Measurements from ENCODE around the gene NKAPL.

Gene NKAPL

DNA sequence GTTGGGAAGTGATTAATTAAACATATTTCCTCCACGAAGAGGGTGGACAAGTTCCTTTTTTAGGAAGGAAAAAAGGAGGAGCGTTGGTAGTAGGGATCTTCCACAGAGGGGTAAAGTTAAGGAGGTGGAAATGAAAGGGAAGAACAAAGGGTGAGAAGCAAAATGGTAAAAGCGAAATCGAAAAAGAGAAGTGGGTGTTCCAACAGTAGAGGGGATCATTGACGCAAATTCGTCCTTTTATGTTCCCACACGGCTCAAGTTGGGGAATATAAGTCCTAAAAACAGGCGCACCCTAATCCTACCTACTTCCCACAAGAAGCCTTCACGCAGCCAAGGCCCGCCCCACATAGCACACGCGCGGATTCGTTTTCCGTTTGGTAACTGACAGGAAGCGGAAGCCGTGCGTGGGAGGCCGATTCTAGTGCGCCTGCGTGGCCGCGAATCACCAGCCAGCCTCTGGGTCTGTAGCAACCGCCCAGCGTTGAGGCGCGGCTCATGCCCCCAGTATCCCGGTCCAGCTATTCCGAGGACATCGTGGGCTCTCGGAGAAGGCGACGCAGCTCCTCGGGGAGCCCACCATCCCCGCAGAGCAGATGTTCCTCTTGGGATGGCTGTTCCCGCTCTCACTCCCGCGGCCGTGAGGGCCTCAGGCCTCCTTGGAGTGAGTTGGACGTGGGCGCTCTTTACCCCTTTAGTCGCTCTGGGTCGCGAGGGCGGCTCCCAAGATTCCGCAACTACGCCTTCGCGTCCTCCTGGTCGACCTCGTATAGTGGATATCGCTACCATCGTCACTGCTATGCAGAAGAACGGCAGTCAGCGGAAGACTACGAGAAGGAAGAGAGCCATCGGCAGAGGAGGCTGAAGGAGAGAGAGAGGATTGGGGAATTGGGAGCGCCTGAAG, at the start of gene NKAPL:
TSS of gene NKAPL (plus strand) at position 421 of the 901 bp plus-strand sequence. CDS start at position 496, 75 bp downstream.
- peak; percentile 43 to 47 for DNase-seq (ENCODE audit: low read depth in 2 of 2)

DNA sequence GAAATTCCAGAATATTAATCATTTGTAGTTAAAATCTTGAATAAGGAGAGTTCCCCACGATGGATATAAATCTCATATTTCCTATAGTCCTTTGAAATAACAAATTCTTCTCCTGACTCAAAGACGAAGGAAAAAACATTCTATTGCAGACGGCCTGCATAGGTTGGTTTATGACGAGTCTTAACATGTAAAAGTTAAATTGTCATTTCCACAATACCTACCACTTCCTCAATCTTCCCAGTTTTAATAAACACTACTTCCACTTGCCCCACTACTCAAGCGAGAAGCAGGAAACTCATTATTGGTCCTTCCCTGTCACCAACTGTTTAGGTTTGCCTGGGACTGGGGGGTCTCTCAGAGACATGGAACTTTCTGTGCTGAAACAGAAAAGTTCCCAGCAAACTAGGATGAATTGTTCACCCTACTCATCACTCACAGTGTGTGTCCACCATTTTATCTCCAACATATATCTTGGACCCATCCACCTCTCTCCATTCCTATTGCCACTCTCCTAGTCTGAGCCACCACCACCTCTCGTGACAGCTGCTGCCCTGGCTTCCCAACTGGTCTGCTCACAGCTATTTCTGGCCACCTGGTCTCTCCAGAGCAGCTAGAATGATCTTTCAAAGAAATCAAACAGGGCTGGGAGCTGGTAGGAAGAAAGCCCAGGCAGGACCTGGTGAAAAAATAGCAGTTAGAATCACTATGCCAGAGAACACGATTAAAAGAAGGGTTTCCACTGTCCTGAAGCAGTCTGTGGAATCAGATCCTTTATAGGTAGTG, 49.2 kb upstream of the NKAPL start:
- no peak for DNase-seq (ENCODE audit: low read depth in 2 of 2)

DNA sequence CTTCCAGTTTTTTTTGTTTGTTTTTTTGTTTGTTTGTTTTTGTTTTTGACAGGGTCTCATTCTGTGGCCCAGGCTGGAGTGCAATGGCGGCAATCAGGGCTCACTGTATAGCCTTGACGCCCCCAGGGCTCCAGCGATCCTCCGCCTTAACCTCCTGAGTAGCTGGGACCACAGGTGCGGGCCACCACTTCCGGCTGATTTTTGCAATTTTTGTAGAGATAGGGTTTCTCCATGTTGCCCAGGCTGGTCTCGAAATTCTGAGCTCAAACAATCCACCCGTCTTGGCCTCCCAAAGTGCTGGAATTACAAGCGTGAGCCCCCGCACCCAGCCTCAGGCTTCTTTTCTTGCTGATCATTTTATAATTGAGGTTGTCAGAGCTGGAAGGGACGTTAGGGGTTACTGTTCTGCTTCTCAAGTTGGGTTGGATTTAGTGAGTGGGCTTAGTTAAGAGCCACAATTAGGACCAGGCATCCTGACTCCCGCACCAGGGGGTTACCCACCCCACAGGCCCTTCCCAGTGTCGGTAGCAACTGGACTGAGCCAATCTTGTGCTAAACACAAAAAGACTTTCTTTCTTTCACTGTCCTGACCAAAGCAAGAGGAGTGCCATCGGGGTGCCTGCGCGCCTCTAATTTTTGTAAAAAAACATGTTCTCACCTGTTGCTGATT, 47.1 kb upstream of the NKAPL start:
- DNase-seq (ENCODE audit: low read depth in 2 of 2), result no peak

DNA sequence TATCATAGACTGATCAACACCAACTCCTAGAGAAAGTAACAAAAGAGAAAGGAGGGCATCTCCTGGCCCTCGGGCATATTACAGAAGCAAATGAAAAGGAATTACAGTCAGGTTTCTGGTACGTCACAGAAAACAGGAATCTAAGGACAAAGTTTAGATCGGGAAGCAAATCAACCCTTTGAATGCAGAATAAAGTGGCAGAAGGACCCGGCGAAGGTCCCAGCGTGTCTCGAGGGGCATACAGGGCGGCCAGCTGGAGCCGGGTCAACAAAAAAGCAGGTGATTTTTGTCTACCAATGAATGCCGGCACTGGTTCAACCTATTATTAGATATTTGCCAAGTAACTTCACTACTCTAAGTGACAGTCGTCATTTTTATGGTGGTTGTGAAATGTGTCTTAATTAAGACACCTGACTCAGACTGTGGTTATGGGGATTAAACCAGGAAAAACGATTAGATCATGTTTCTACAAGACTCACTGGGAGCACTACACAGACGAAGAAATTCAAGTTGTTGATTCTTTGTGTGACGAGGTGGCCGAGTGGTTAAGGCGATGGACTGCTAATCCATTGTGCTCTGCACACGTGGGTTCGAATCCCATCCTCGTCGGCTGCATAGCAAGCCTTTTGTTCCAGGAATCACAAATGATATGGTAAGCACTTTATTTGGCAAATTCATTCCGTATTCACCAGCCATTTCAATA, 46.4 kb upstream of the NKAPL start:
- no peak for DNase-seq (ENCODE audit: low read depth in 2 of 2)

DNA sequence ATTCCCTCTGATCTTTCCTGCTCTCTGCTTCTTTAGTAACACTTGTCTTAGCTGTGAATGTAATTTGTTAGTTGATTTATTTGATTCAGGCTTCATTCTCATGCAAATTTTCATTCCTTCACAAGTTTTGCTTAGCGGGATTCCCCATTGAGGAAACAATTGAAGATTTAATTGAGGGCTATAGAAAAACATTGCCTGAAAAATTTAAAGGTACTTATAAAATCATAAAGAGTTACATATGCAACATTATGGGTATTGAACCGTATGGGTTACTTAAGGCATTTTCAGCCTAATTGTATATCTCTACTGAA, 45.9 kb upstream of the NKAPL start:
- no peak for DNase-seq (ENCODE audit: low read depth in 2 of 2)

DNA sequence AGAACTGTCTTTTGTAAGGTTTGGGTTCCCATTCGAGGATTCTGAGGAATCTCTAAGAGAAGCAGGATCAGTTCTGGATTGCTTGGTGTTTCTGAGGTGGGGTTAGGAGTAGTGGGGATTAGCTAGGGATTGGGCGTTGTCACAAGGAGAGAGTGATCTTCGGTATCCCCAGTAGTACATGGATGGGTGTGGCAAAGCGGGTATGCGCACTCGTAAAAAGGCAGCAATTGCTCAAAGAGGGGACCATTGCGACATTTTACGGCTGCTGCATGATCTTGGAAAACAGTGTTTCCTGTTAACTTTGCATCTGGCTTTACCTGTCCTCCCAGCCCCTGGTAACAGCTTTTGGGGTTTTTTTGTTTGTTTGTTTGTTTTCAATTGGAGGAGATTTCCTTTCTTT, 43.7 kb upstream of the NKAPL start:
- no peak for DNase-seq (ENCODE audit: low read depth in 2 of 2)

DNA sequence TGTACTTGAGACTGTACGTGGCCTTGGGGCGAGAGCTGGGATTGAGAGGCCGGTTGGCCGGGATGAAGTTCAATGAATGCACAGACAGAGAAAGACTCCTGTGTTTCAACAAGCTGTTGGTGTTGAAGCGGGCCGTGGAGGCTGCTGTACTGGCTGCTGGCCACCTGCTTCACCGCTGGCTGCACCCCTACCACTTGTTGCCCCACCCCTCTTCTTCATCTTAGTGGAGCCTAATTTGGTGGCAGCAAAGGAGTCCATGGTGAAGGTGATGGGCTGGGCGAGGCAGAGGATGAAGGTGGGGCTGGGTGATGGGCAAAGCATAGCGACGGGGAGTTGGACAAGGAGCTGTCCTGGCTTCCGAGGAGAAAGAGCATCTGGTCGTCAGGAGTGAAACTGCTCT, 41.2 kb upstream of the NKAPL start:
- DNase-seq (ENCODE audit: low read depth in 2 of 2), result no peak

DNA sequence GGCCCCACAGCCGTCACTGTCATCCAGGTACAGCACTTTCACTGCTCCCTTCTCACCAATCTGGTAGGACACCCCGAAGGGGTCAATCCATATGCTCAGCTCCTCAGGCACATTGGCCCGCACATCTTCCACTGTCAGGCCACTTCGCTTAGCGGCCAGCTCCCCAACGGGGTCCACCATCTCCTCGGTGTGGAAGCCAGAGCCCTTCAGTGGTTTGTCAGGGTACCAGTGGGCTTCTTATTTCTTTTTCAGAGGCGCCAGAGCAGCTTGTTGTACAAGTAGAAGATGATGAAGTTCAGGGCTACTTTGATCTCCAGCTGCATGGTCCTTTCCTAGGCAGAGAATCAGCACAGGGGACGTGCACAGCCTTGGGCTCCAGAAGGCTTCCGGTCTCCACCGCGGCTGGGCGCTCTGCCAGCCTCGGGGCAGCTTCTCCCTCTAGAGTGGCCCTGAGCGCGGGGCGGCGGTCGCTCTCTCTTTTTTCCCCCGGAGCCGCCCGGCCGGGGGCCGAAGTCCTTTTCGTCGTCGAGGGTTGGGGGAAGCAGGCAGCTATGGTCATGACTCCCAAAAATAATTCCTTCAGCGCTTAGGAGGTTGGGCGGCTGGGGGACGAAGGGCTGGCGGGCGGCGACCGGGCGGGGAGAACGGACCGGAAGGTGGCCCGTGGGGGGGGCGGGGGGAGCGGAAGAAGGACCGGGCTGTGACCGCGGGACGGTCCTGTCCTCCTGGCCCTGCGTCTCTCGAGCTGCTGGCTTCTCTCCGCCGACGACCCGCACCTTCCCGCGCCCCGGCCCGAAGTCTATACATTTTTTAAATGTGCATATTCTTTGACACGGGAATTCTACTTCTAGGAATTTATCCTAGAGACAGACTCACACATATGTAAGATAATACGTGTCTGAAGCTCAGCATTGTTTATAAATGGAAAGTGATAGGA, 40.5 kb upstream of the NKAPL start:
- DNase-seq (ENCODE audit: low read depth in 2 of 2), result no peak

DNA sequence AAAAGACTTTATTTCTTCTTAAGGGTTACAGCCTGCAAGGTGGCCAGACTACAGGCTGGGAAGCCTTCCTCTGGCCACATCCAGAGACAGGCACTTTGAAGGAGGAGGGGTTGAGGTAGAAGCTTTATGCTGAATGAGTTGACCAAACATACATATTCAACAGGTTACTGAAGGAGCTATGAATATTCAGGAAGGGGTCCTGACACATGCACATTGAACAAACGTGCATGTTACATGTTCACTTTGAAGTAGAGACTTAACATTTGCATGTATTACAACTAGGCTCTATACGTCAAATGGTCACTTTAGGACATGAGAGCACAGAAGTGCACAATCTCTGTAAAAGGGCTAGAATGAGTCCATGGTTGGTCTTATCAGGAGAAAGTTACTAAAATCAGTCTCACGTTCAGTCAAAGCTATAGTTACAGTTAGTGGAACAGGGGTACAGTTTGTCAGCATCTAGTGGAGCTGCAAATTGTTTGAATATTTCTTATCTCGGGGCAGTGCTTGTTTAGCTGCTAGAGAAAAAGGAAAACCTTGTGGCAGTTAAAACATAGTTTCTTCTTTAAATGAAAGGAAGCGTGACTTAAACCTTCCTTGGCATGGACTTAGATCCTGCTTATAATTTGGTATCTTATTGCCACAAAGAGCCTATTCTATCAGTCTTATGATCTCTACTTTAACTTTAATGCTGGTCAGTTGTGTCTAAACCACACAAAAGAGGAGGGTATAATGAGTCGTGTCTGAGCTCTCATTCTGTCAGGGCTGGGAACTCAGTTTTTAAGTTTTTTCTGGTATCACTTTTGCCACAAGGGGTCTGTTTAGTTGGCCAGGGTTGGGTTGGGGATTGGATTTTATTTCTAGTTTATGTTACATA, 38.6 kb upstream of the NKAPL start:
- no peak for DNase-seq (ENCODE audit: low read depth in 2 of 2)

DNA sequence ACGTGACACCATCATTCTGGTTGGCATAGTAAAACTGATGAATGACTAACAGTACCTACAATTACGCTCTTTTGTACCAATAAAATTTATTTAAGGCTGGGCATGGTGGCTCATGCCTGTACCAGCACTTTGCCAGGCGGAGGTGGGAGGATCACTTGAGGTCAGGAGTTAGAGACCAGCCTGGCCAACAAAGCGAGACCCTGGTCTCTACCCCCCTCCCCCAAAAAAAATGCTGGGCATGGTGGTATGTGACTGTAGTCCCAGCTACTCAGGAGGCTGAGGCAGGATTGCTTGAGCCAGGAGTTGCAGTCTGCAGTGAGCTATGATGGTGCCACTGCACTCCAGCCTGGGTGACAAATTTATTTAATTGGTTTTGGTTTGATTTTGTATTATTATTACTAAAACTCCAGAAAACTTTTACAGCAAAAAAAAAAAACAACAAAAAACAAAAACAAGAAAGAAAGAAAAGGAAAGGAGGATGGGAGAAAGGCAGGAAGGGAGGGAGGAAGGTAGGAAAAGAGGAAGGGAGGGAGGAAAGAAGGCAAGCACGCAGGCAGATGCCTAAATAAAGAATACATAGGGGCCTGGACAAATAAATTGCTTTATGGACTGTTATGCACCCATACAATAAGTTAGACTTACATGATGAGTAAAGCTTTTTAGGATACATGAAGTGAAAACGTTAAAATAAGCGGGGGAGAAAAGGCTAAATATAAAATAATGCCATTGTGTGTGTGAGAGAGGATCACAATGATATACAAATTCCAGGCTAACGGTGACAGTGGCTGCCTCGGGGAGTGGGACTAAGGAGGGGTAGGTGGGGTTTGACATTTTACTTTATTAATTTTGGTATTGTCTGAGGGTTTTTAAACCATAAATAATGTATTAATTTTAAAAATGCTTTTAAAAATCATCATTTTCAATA, 34.7 kb upstream of the NKAPL start:
- no peak for DNase-seq (ENCODE audit: low read depth in 2 of 2)

DNA sequence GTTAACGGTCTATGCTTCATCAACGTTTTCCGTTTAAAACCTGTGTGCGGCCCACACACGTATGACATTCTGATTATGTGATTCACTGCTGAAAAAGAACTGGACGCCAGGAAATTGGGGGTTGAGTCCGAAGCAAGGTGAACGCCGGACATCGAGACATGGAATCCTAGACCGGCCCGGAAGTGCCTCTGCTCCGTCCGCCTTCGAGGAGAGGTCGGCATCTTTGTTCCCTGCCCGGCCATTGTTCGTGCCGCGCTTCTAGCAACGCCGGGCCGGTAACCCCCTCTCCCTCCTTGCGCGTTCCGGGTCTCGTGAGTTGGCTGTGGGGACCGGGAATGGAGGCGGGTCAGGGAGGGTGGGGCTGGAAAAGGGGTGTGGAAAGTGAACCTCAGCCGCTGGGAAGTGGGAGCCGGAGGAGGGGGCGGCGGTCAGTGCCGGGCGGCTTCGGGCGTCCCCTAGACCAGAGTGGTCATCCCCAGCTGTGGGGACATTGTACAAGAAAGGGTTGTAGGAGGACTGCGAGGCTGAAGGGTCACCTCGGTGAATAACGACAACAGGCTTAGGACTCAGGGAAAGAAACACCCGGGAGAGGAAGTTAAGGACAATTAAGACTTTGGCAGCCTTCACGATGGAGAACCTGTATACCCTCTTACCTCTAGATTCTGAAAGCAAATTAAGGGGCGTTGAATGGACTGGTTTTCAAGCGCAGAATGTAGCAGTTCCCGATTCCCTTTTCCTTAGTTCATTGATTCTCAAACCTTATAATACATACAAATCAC, 33.9 kb upstream of the NKAPL start, which contains the start of gene ZSCAN9:
TSS of gene ZSCAN9 (plus strand) at position 220 of the 779 bp plus-strand sequence. CDS start 1,810 bp downstream, outside the sequence.
- DNase-seq (ENCODE audit: low read depth in 2 of 2), result no peak

DNA sequence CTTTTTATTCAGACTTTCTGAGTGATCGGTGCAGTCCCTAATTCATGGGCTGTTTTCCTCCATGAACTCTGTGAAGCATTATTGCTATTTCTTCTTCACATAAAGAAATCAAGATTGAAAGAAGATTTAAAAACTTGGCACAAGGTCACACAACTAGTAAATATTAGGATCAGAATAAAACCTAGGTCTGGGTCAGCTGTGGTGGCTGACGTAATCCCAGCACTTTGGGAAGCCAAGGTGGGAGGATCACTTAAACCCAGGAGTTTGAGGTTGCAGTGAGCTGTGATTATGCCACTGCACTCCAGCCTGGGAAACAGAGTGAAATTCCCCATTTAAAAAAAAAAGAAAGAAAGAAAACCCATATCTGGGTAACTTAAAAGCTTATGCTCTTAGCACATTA, 32.6 kb upstream of the NKAPL start:
- DNase-seq (ENCODE audit: low read depth in 2 of 2), result no peak

DNA sequence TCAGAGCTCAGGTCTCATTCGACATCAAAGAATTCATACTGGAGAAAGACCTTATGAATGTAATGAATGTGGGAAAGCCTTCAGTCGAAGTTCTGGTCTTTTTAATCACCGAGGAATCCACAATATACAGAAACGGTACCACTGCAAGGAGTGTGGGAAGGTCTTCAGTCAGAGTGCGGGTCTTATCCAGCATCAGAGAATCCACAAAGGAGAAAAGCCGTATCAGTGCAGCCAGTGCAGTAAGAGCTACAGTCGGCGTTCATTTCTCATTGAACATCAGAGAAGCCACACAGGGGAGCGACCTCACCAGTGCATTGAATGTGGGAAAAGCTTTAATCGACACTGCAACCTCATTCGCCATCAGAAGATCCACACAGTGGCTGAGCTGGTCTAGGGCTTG, 26.3 kb upstream of the NKAPL start:
- no peak for DNase-seq (ENCODE audit: low read depth in 2 of 2)

DNA sequence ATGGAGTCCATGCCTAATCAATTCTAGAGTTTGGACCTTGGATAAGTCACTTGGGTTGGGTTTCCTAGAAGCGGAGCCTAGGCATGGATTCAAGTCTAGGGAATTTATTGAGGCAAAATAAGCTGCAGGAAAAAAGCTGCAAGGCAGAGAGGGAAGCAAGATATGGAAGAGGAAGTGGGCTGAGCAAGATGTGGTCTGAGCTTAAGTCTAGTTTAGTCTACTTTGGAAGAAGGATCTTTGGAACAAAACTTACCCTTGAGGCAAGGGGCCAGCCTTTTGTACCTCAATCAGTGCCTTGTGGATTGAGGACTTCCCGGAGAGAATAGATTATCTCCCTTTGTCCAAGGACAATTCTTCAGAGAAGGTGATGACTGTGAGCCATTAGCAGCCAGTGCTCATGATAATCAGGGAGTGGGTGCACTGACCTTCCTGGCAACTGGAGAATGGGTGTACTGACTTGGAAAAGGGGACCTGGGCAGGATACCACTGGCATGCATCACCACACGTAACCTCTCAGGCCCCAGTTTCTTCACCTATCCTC, 23.1 kb upstream of the NKAPL start:
- DNase-seq (ENCODE audit: low read depth in 2 of 2), result no peak

DNA sequence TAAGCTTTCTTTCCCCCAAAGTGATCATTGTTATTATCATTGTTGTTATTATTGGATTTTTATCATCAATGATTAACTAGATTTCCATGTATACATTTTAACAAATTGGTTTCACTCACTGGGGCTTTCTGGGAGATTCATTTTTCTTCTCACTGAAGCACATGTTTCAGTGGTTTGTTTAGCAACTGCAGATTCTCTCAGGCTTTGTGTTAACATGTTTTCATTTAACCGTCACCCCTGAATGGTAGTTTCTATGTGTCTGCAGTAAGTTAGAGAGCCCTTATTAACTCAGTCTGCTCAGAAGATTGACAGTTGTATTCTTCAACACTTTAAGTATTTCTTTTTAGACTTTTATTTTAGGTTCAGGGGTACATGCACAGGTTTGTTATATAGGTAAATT, 19.5 kb upstream of the NKAPL start:
- DNase-seq (ENCODE audit: low read depth in 2 of 2), result no peak

DNA sequence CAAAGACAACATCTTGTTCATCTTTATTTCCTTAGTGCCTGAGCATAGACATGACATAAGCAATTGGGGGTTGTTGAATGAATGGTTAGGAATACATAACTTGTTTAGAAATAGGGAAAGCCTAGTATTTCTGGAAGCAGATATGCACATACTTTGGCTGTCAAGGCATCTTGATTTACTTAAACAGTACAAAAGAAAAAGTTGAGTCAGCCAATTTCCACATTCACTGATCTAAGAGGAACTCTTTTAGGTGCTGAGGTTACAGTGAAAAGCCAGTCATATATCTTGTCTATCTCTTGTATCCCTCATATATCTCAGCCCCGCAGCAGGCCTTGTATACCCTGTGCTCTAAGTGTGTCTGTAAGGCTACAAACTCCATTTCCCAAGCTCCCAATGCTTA, 18.6 kb upstream of the NKAPL start:
- DNase-seq (ENCODE audit: low read depth in 2 of 2), result no peak

DNA sequence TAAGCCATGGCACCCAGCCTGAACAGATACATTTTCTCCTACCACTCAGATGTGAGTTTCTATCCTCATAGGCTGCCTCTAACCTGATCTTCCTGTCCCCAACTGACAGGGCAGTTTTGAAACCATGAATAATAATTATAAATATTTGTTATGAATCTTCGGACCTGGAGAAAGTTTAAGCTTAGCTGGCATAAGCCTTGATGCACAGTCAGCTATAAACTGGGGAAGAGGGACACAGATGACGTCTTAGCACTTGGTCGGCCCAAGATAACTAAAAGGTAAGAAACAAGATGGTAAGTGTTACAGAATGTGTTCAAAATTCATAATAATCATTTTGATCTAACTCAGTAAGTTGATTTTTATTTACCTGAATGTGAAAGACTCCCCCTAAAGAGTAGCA, 15.2 kb upstream of the NKAPL start:
- no peak for DNase-seq (ENCODE audit: low read depth in 2 of 2)
